Gastrocnemius medialis (tissue), 4 donors: Measurements from ENCODE around the gene TMEM38A.
"Not testable (repeated sequence)": the region's sequence is repeated elsewhere in the genome, so short reads cannot be mapped to it uniquely, and the experiment has no call there.

Experiments
- POLR2A ChIP-seq, 2 donors: fragments of 450-650 bp; IDR thresholded peaks; one replicate each; pipeline ENCODE4 v1.6.1; 2017; ENCODE audit warnings: antibody characterized with exemption in 2 of 2, mild to moderate bottlenecking in 2 of 2, moderate library complexity in 2 of 2
- TF ChIP-seq, protein P1 (sequence below), 5 experiments: fragments of 450-650 bp in 3 of 5; fragments of 200-600 bp in 2 of 5; sonication (generic) in 2 of 5; IDR thresholded peaks in 4 of 5; conservative IDR thresholded peaks in 1 of 5; 1 replicate in 4 of 5; 2 replicates in 1 of 5; pipeline ENCODE4 v1.5.1; 2016 to 2019; ENCODE audit warnings: antibody characterized with exemption in 5 of 5, mild to moderate bottlenecking in 3 of 5, moderate library complexity in 3 of 5

DNA sequence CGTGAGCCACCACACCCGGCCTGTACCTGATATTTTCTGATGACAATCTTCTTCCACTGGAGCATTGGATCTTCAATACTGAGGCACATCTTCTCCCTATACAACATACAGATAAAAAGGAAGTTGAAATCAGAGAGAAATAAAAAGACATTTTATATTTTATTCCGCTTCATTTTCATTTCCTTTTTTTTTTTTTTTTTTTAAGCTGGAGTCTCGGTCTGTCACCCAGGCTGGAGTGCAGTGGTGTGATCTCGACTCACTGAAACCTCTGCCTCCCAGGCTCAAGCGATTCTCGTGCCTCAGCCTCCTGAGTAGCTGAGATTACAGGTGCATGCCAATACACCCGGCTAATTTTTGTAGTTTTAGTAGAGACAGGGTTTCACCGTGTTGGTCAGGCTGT lies 51.4 kb downstream of the TMEM38A start:
- TF ChIP-seq, protein P1, sequence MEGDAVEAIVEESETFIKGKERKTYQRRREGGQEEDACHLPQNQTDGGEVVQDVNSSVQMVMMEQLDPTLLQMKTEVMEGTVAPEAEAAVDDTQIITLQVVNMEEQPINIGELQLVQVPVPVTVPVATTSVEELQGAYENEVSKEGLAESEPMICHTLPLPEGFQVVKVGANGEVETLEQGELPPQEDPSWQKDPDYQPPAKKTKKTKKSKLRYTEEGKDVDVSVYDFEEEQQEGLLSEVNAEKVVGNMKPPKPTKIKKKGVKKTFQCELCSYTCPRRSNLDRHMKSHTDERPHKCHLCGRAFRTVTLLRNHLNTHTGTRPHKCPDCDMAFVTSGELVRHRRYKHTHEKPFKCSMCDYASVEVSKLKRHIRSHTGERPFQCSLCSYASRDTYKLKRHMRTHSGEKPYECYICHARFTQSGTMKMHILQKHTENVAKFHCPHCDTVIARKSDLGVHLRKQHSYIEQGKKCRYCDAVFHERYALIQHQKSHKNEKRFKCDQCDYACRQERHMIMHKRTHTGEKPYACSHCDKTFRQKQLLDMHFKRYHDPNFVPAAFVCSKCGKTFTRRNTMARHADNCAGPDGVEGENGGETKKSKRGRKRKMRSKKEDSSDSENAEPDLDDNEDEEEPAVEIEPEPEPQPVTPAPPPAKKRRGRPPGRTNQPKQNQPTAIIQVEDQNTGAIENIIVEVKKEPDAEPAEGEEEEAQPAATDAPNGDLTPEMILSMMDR (IDR thresholded peaks at IDR 0.05 in 4 of 5, conservative IDR thresholded peaks at IDR 0.05 in 1 of 5) = not testable (repeated sequence)
- TF ChIP-seq POLR2A (IDR thresholded peaks at IDR 0.05) = not testable (repeated sequence)
